ENCODE data around the gene CHRNA3. TPM values are rescaled to one million over a fixed set of nuclear protein-coding genes. Genes with fewer than 3 reads are reported as not detected.

Gene CHRNA3
- polyA plus RNA-seq, 2 of the 4 experiments (the other 2 are of a cell fraction): 0.27 to 0.45 TPM

DNA sequence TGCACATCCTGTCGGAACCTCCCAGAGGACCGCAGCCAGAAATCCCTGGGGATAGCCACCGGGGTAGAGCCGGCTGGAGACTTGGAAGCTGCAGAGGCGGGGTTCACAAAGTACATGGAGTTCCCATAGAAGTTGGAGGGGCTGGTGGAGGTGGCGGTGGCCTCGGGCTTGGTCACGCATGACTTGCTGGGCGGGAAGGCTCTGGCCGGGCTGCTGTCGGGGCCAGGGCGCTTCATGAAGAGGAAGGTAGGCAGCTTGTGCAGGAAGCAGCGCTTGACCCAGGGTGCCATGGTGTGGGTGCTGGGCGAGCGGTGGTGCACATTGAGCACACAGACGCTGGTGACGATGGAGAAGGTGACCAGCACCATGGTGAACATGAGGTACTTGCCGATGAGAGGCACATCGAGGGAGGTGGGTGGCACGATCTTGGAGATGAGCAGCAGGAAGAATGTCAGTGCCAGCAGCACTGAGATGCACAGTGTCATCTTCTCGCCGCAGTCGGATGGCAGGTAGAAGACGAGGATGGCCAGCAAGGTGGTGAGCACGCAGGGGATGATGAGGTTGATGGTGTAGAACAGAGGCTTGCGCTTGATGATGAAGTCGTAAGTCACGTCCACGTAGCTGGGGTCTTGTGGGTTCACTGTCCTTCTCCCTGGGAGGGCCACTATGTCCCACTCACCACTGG is 8.4 kb upstream of the CHRNA3 start:
- Histone ChIP-seq H3K4me3 (no peak overlapping the region), H3K4me2 (no peak overlapping the region), H3K27ac (no peak overlapping the region), H3K4me1 (no peaks in the 10 kb centered on the region), H3K9me3 (peaks cover 7% of the 10 kb centered on the region)
- ATAC-seq: no peak
- no peak for DNase-seq (ENCODE audit: low read depth in 1 of 2, low spot score in 1 of 2)
- FAIRE-seq: no peak
- TF ChIP-seq CEBPB (IDR thresholded peaks at IDR 0.05) (no peak), POLR2A (IDR thresholded peaks at IDR 0.05; ENCODE audit: low read length) (no peak), ZNF302 (CRISPR knock-in tag; IDR thresholded peaks at IDR 0.05) (no peak), FOSL2 (IDR thresholded peaks at IDR 0.05) (no peak), FOSL2 (CRISPR knock-in tag; IDR thresholded peaks at IDR 0.05) (no peak), EHF (CRISPR knock-in tag; IDR thresholded peaks at IDR 0.05) (no peak), FOXS1 (CRISPR knock-in tag; IDR thresholded peaks at IDR 0.05) (no peak), RNF2 (IDR thresholded peaks at IDR 0.05; ENCODE audit: borderline replicate concordance, low read depth) (no peak), ZFP36 (IDR thresholded peaks at IDR 0.05; ENCODE audit: borderline replicate concordance, partially characterized antibody) (no peak), SREBF2 (IDR thresholded peaks at IDR 0.05) (no peak)
- POLR2A ChIA-PET: no interaction called here
- 74% methylated on average over 29 of the region's 29 CpGs for WGBS (ENCODE audit: missing lambda C conversion rate)
- CTCF ChIA-PET: interaction anchor here (0.5 to 19.2 kb wide), 5 partner anchors 4 to 204 kb away, joined by 3 to 256 read pairs (median 224); partner anchors contain the start of genes CHRNA3 and CHRNB4

DNA sequence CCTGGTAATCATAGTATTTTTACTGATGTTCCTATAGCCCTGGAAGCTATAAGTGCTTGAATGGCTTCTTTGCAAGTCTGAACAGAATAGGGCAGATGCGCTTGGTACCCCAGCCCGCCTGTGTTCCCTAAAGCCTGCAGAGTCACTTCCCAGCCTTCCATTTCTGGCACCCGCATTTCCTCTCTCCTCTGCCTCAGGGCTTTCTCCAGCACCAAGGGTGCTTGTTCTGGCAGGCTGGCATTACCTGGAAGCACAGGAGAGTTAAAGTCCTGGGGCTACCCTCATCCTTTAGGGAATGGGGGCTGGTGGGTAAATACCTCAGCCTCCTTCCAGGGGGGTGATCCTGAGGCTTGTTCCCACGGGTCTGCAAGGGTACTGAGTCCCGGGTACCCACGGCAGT is 7.4 kb upstream of the CHRNA3 start:
- FAIRE-seq (no peak), ATAC-seq (no peak), DNase-seq (ENCODE audit: low read depth in 1 of 2, low spot score in 1 of 2) (no peak)
- peaks cover 1% of the 10 kb centered on the region; the same call in 1 of the 3 replicates for H3K9me3 ChIP-seq
- WGBS (ENCODE audit: missing lambda C conversion rate): 41% methylated on average over 6 of the region's 6 CpGs
- no peak overlapping the region for H3K27ac ChIP-seq
- H3K4me2 ChIP-seq: no peak overlapping the region
- ChIA-PET POLR2A (no interaction called here), CTCF (interaction anchor here (1.3 to 19.2 kb wide), 4 partner anchors 3 to 78 kb away, joined by 3 to 256 read pairs (median 224); partner anchors contain the start of genes CHRNA3 and CHRNB4)
- no peak overlapping the region for H3K4me3 ChIP-seq
- H3K4me1 ChIP-seq: no peaks in the 10 kb centered on the region
- TF ChIP-seq EHMT2 (IDR thresholded peaks at IDR 0.05; ENCODE audit: low read depth): no peak
- TF ChIP-seq, protein P1, sequence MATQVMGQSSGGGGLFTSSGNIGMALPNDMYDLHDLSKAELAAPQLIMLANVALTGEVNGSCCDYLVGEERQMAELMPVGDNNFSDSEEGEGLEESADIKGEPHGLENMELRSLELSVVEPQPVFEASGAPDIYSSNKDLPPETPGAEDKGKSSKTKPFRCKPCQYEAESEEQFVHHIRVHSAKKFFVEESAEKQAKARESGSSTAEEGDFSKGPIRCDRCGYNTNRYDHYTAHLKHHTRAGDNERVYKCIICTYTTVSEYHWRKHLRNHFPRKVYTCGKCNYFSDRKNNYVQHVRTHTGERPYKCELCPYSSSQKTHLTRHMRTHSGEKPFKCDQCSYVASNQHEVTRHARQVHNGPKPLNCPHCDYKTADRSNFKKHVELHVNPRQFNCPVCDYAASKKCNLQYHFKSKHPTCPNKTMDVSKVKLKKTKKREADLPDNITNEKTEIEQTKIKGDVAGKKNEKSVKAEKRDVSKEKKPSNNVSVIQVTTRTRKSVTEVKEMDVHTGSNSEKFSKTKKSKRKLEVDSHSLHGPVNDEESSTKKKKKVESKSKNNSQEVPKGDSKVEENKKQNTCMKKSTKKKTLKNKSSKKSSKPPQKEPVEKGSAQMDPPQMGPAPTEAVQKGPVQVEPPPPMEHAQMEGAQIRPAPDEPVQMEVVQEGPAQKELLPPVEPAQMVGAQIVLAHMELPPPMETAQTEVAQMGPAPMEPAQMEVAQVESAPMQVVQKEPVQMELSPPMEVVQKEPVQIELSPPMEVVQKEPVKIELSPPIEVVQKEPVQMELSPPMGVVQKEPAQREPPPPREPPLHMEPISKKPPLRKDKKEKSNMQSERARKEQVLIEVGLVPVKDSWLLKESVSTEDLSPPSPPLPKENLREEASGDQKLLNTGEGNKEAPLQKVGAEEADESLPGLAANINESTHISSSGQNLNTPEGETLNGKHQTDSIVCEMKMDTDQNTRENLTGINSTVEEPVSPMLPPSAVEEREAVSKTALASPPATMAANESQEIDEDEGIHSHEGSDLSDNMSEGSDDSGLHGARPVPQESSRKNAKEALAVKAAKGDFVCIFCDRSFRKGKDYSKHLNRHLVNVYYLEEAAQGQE (IDR thresholded peaks at IDR 0.05): no peak
- TF ChIP-seq KDM5A (IDR thresholded peaks at IDR 0.05): no peak
- TF ChIP-seq JUN (IDR thresholded peaks at IDR 0.05): no peak
- TF ChIP-seq MYC (IDR thresholded peaks at IDR 0.05; ENCODE audit: borderline replicate concordance, low read length): no peak
- no peak for TF ChIP-seq MAZ (IDR thresholded peaks at IDR 0.05; ENCODE audit: borderline replicate concordance, low read depth, low read length)
- no peak for TF ChIP-seq CEBPB (IDR thresholded peaks at IDR 0.05)
- TF ChIP-seq, protein P2, sequence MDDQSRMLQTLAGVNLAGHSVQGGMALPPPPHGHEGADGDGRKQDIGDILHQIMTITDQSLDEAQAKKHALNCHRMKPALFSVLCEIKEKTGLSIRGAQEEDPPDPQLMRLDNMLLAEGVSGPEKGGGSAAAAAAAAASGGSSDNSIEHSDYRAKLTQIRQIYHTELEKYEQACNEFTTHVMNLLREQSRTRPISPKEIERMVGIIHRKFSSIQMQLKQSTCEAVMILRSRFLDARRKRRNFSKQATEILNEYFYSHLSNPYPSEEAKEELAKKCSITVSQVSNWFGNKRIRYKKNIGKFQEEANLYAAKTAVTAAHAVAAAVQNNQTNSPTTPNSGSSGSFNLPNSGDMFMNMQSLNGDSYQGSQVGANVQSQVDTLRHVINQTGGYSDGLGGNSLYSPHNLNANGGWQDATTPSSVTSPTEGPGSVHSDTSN (IDR thresholded peaks at IDR 0.05): no peak

DNA sequence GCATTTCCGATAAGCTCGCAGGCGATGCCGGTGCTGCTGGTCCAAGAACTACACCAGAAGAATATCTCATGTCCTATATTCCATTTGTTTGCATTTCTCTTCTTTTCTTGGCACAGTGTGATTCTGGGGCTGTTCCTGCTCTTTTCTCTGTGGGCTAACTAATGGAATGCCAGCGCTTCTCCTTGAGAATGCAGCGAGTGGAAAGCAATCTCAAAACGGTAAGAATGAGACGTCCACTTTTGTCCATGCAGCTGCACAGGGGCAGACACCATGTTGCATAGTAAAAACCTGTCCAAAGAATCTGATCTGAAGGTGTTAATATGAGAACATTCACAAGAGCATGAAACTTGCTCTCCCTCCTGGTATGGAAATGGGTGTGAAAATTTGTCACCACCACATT is 6.6 kb upstream of the CHRNA3 start:
- DNase-seq (ENCODE audit: low read depth in 1 of 2, low spot score in 1 of 2) (no peak), ATAC-seq (no peak), FAIRE-seq (no peak)
- H3K4me3 ChIP-seq: no peak overlapping the region
- H3K27ac ChIP-seq: no peak overlapping the region
- POLR2A ChIA-PET: no interaction called here
- TF ChIP-seq NR3C1 (IDR thresholded peaks at IDR 0.05) (no peak), HOXB5 (CRISPR knock-in tag; IDR thresholded peaks at IDR 0.05) (no peak), CBX2 (IDR thresholded peaks at IDR 0.05; ENCODE audit: borderline replicate concordance, low read depth) (no peak)
- CTCF ChIA-PET: interaction anchor here (1.1 to 19.2 kb wide), 6 partner anchors 8 to 319 kb away, joined by 3 to 256 read pairs (median 6); partner anchors contain the start of gene CHRNB4
- no peak overlapping the region for H3K4me2 ChIP-seq
- no peaks in the 10 kb centered on the region for H3K9me3 ChIP-seq
- WGBS (ENCODE audit: missing lambda C conversion rate): 67% methylated on average over 8 of the region's 8 CpGs
- no peaks in the 10 kb centered on the region for H3K4me1 ChIP-seq
